ENCODE measurements around the gene OASL. TPM values are rescaled to one million over a fixed set of nuclear protein-coding genes. Genes with fewer than 3 reads are reported as not detected.

OASL gene
- total and polyA plus RNA-seq, 4 donors: 0.49 to 3.1 (median 1.3) TPM

GRCh38 chr12:121022713-121023112, 16.3 kb downstream of the OASL start:
- H3K27ac ChIP-seq (ENCODE audit: low read depth in 1 of 2, low read length in 2 of 2): no peak overlapping the region
- no peaks in the 10 kb centered on the region for H3K9me3 ChIP-seq (ENCODE audit: control insufficient read depth, low read length)
- H3K4me1 ChIP-seq (ENCODE audit: control insufficient read depth in 1 of 2, insufficient read depth in 2 of 2, low read length in 2 of 2): no peaks in the 10 kb centered on the region
- no peaks in the 10 kb centered on the region for H3K27me3 ChIP-seq (ENCODE audit: control insufficient read depth in 1 of 2, insufficient read depth in 2 of 2, low read length in 1 of 2)
- no peak overlapping the region for H3K4me3 ChIP-seq (ENCODE audit: low read length in 2 of 2)
- intact Hi-C loops (cut with DNase I): no loop called here
- DNase-seq (no peak), ATAC-seq (ENCODE audit: low FRiP score) (no peak)
- H3K36me3 ChIP-seq (ENCODE audit: control insufficient read depth in 1 of 2, insufficient read depth in 2 of 2, low read length in 1 of 2): no peaks in the 10 kb centered on the region
- WGBS, 2 donors: 64 to 70% methylated on average over 2 of the region's 2 CpGs

GRCh38 chr12:121021754-121022153, 17.3 kb downstream of the OASL start:
- Histone ChIP-seq H3K27ac (ENCODE audit: low read depth in 1 of 2, low read length in 2 of 2) (no peak overlapping the region), H3K36me3 (ENCODE audit: control insufficient read depth in 1 of 2, insufficient read depth in 2 of 2, low read length in 1 of 2) (no peaks in the 10 kb centered on the region), H3K9me3 (ENCODE audit: control insufficient read depth, low read length) (no peaks in the 10 kb centered on the region), H3K4me1 (ENCODE audit: control insufficient read depth in 1 of 2, insufficient read depth in 2 of 2, low read length in 2 of 2) (no peaks in the 10 kb centered on the region), H3K27me3 (ENCODE audit: control insufficient read depth in 1 of 2, insufficient read depth in 2 of 2, low read length in 1 of 2) (no peaks in the 10 kb centered on the region), H3K4me3 (ENCODE audit: low read length in 2 of 2) (no peak overlapping the region)
- no peak for ATAC-seq (ENCODE audit: low FRiP score)
- DNase-seq: no peak
- intact Hi-C loops (cut with DNase I): no loop called here
- WGBS, 2 donors: 82 to 86% methylated on average over 6 of the region's 6 CpGs

GRCh38 chr12:121018860-121019617, 20.0 kb downstream of the OASL start:
- Histone ChIP-seq H3K4me3 (ENCODE audit: low read length in 2 of 2) (no peak overlapping the region), H3K27me3 (ENCODE audit: control insufficient read depth in 1 of 2, insufficient read depth in 2 of 2, low read length in 1 of 2) (no peaks in the 10 kb centered on the region), H3K36me3 (ENCODE audit: control insufficient read depth in 1 of 2, insufficient read depth in 2 of 2, low read length in 1 of 2) (no peaks in the 10 kb centered on the region), H3K4me1 (ENCODE audit: control insufficient read depth in 1 of 2, insufficient read depth in 2 of 2, low read length in 2 of 2) (no peaks in the 10 kb centered on the region), H3K27ac (ENCODE audit: low read depth in 1 of 2, low read length in 2 of 2) (no peak overlapping the region), H3K9me3 (ENCODE audit: control insufficient read depth, low read length) (no peaks in the 10 kb centered on the region)
- 85 to 94% methylated on average over 2 of the region's 2 CpGs for WGBS, 2 donors
- ATAC-seq (ENCODE audit: low FRiP score) (no peak), DNase-seq (no peak)
- intact Hi-C loops (cut with DNase I): no loop called here

GRCh38 chr12:121017966-121018491, 21.0 kb downstream of the OASL start:
- Histone ChIP-seq H3K4me3 (ENCODE audit: low read length in 2 of 2) (no peak overlapping the region), H3K36me3 (ENCODE audit: control insufficient read depth in 1 of 2, insufficient read depth in 2 of 2, low read length in 1 of 2) (no peaks in the 10 kb centered on the region), H3K27me3 (ENCODE audit: control insufficient read depth in 1 of 2, insufficient read depth in 2 of 2, low read length in 1 of 2) (no peaks in the 10 kb centered on the region), H3K4me1 (ENCODE audit: control insufficient read depth in 1 of 2, insufficient read depth in 2 of 2, low read length in 2 of 2) (no peaks in the 10 kb centered on the region), H3K27ac (ENCODE audit: low read depth in 1 of 2, low read length in 2 of 2) (no peak overlapping the region), H3K9me3 (ENCODE audit: control insufficient read depth, low read length) (no peaks in the 10 kb centered on the region)
- no peak for ATAC-seq (ENCODE audit: low FRiP score)
- WGBS, 2 donors: 91 to 93% methylated on average over 15 of the region's 15 CpGs
- intact Hi-C loops (cut with DNase I): no loop called here
- DNase-seq: no peak

- WGBS, 2 donors: 1% methylated on average over 33 to 34 of the region's 34 CpGs
- Histone ChIP-seq H3K9me3 (ENCODE audit: control insufficient read depth, low read length) (no peaks in the 10 kb centered on the region), H3K36me3 (ENCODE audit: control insufficient read depth in 1 of 2, insufficient read depth in 2 of 2, low read length in 1 of 2) (no peaks in the 10 kb centered on the region), H3K27ac (ENCODE audit: low read depth in 1 of 2, low read length in 2 of 2) (peak within 1 kb of the TSS in 1 of 2 donors; percentile 11), H3K27me3 (ENCODE audit: control insufficient read depth in 1 of 2, insufficient read depth in 2 of 2, low read length in 1 of 2) (no peaks in the 10 kb centered on the region), H3K4me1 (ENCODE audit: control insufficient read depth in 1 of 2, insufficient read depth in 2 of 2, low read length in 2 of 2) (no peaks in the 10 kb centered on the region), H3K4me3 (ENCODE audit: low read length in 2 of 2) (peak within 1 kb of the TSS; percentile 82 to 90)
- DNase-seq (peak; percentile 92 to 96), ATAC-seq (ENCODE audit: low FRiP score) (peak; percentile 96)
- intact Hi-C loops (cut with DNase I): no loop called here
Observed at GRCh38 chr12:121015825-121016766, 22.9 kb downstream of the OASL start, which contains the start of gene C12orf43. C12orf43 (minus strand) TSS chr12:121016487; CDS start chr12:121016474, 13 bp downstream.

GRCh38 chr12:121013715-121014114, 25.3 kb downstream of the OASL start:
- Histone ChIP-seq H3K4me1 (ENCODE audit: control insufficient read depth in 1 of 2, insufficient read depth in 2 of 2, low read length in 2 of 2) (no peaks in the 10 kb centered on the region), H3K4me3 (ENCODE audit: low read length in 2 of 2) (no peak overlapping the region), H3K36me3 (ENCODE audit: control insufficient read depth in 1 of 2, insufficient read depth in 2 of 2, low read length in 1 of 2) (peaks cover 0 to 4% of the 10 kb centered on the region in 2 donors), H3K9me3 (ENCODE audit: control insufficient read depth, low read length) (no peaks in the 10 kb centered on the region), H3K27me3 (ENCODE audit: control insufficient read depth in 1 of 2, insufficient read depth in 2 of 2, low read length in 1 of 2) (no peaks in the 10 kb centered on the region), H3K27ac (ENCODE audit: low read depth in 1 of 2, low read length in 2 of 2) (no peak overlapping the region)
- intact Hi-C loops (cut with DNase I): no loop called here
- no peak for DNase-seq
- 69 to 74% methylated on average over 3 of the region's 3 CpGs for WGBS, 2 donors
- ATAC-seq (ENCODE audit: low FRiP score): no peak

GRCh38 chr12:121011820-121012219, 27.2 kb downstream of the OASL start:
- no peak overlapping the region for H3K4me3 ChIP-seq (ENCODE audit: low read length in 2 of 2)
- WGBS, 2 donors: 86 to 88% methylated on average over 6 of the region's 6 CpGs
- no peaks in the 10 kb centered on the region for H3K9me3 ChIP-seq (ENCODE audit: control insufficient read depth, low read length)
- H3K36me3 ChIP-seq (ENCODE audit: control insufficient read depth in 1 of 2, insufficient read depth in 2 of 2, low read length in 1 of 2): peaks cover 0 to 4% of the 10 kb centered on the region in 2 donors
- DNase-seq: no peak
- no peak for ATAC-seq (ENCODE audit: low FRiP score)
- no peaks in the 10 kb centered on the region for H3K27me3 ChIP-seq (ENCODE audit: control insufficient read depth in 1 of 2, insufficient read depth in 2 of 2, low read length in 1 of 2)
- H3K27ac ChIP-seq (ENCODE audit: low read depth in 1 of 2, low read length in 2 of 2): no peak overlapping the region
- H3K4me1 ChIP-seq (ENCODE audit: control insufficient read depth in 1 of 2, insufficient read depth in 2 of 2, low read length in 2 of 2): no peaks in the 10 kb centered on the region
- intact Hi-C loops (cut with DNase I): no loop called here

- intact Hi-C loops (cut with DNase I): no loop called here
- no peak overlapping the region for H3K4me3 ChIP-seq (ENCODE audit: low read length in 2 of 2)
- no peak overlapping the region for H3K27ac ChIP-seq (ENCODE audit: low read depth in 1 of 2, low read length in 2 of 2)
- ATAC-seq (ENCODE audit: low FRiP score) (no peak), DNase-seq (no peak)
- WGBS, 2 donors: 88 to 89% methylated on average over 8 of the region's 8 CpGs
- no peaks in the 10 kb centered on the region for H3K27me3 ChIP-seq (ENCODE audit: control insufficient read depth in 1 of 2, insufficient read depth in 2 of 2, low read length in 1 of 2)
- H3K9me3 ChIP-seq (ENCODE audit: control insufficient read depth, low read length): no peaks in the 10 kb centered on the region
- no peaks in the 10 kb centered on the region for H3K4me1 ChIP-seq (ENCODE audit: control insufficient read depth in 1 of 2, insufficient read depth in 2 of 2, low read length in 2 of 2)
- H3K36me3 ChIP-seq (ENCODE audit: control insufficient read depth in 1 of 2, insufficient read depth in 2 of 2, low read length in 1 of 2): peaks cover 0 to 4% of the 10 kb centered on the region in 2 donors
Observed at GRCh38 chr12:121010860-121011259, 28.2 kb downstream of the OASL start.

Measured in aorta (tissue), 5 donors.